Stimulated activated CD8-positive, alpha-beta memory T cell treated with anti-CD3 and anti-CD28 coated beads, Interleukin-7, amount 100 ng/mL, for 48 hours (primary cell): Measurements from ENCODE around the gene CISD3.
"Not testable (repeated sequence)": the region's sequence is repeated elsewhere in the genome, so short reads cannot be mapped to it uniquely, and the experiment has no call there.

Experiments used
- DNase-seq, 2 donors: peaks; one replicate each; pipeline ENCODE4 v3.0.0-alpha.2; 2020; ENCODE audit warnings: low read depth in 1 of 2; ENCODE audit errors: extremely low read depth in 1 of 2

The CISD3 gene

GRCh38 chr17:38707678-38708351 is 22.3 kb upstream of the CISD3 start:
- no peak for DNase-seq

DNA sequence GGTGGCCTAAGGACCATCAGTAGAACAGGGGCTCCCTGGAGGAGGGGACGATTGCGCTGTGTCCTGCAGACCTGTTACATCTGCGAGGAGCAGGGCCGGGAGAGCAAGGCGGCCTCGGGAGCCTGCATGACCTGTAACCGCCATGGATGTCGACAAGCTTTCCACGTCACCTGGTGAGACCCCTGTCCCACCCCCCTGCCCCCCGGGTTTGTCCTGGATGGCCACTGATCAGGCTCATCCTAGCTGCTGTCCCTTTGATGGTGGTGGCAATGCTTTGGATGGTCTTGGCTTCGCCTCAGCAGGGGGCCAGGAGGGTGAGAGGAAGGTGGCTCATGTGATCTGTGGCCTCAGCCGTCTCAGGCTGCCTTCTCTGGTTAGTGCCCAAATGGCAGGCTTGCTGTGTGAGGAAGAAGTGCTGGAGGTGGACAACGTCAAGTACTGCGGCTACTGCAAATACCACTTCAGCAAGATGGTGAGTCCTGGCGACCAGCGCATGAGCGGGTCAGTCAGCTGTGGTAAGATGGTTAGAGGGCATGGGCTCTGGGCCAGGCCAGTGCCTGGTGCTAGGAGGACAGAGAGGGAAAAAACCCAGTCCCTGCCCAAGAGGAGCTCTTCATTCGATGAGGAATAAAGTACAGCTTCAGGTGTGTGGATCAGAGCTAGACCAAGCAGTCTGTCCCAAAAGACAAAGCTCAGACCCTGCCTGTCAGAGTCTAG is 20.9 kb upstream of the CISD3 start:
- DNase-seq: no peak

DNA sequence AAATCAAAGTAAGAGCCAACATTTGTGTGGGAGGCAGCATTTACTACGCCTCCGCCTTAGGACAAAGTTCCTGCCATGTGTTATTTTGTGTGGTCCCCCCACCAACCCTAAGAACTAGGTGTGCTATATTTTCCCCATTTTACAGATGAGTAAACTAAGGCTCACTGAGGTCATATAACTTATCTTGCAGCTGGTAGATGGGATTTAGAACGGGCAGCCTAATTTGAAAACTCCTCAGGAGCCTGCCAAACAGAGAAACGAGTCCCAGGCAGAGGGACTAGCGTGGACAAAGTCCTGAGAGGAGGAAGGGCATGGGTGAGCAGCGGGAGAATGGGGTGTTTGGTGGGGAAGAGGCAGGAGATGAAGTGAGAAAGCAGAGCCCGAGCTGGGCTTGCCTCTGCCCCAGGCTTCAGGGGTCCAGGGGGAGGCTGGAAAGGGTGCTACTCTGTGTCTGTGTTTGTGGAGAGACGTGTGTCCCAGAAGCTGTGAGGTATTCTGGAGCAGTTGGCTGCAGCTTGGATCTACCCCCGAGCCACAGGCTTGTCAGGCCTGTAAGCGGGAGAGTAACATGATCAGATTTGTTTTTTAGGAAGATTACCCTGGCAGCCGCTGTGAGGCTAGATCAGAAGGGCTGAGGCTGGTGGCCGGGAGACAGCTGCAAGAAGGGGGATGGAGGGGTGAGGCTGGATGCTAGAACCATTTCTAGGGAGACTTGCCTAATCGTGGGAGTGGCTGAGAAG is 20.1 kb upstream of the CISD3 start:
- DNase-seq: no peak

DNA sequence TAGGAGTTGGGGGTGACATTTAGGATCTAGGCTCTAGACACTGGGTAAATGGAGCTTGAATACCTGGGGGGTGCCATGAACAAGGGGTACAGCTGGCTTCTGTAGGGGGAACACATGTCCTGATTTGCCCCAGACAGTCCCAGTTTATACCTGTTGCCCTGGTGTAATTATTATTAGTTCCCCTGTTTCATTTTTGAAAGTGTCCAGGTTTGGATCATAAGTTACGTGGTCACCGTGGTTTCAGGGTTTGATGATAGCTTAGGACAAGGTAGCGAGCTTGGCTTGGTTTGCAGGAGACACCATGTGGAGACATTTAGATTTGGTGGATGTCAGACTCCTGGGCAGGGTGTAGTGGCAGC is 19.6 kb upstream of the CISD3 start:
- no peak for DNase-seq

- no peak for DNase-seq
Observed at GRCh38 chr17:38710985-38711384, 19.2 kb upstream of the CISD3 start.

DNA sequence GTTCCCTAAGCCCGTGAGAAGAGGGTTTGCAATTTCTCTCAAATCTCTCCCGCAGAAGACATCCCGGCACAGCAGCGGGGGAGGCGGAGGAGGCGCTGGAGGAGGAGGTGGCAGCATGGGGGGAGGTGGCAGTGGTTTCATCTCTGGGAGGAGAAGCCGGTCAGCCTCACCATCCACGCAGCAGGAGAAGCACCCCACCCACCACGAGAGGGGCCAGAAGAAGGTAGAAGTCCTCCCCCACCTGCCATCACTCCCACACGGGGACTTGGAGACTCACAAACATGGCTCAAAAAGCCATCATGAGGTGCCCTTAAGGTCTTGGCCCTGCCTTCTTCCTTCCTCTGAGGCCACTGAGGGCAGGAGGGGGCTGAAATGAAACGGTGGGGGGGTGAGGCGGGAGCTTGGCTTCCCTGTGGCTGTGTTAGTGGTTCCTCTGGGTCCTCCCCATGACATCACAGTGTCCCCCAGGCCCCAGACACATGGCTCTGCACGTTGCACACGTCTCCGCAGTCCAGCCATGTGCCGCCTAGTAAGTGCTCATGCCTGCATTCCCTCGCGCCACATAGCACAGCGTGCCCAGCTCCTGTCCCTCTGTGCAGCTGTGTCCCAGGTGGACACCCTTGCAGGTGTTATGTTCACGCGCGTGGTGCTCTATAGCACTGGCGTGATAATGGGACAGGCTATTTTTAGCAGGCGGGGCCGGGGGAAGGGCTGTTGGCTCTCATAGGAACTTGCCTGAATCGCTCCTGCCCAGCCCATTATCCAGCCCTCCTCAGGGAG is 18.2 kb upstream of the CISD3 start:
- DNase-seq: no peak

- DNase-seq: no peak
Observed at GRCh38 chr17:38712593-38712992, 17.5 kb upstream of the CISD3 start.

DNA sequence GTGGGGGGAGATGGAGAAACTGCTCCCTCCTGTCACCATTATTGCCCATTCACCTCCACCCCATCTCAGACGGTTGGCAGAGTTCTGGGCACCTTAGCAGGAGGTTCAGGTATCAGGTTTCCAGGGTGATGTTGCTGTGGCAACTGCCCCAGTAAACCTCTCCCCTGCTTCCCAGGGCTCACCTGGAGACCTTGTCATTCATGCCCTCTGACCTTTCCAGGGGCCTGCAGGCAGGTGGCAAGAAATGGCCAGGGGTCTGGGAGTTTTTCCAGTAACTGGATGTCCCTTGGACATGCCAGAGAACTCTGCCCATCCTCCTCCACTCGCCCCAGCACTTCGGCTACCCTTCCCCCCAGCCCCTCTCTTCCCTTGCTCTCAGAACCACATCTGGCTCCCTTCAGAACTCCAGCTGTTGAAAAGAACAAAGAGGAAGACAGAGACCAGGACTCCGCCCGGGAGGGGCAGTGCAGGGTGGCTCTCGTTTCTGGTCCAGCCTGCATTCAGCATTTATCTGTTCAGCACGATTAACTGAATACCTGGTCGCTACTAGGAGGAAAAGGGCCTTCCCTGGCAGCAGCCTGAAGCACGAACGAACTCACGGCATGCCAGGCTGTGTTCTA is 16.6 kb upstream of the CISD3 start:
- no peak for DNase-seq

GRCh38 chr17:38715216-38715943 is 14.8 kb upstream of the CISD3 start:
- DNase-seq: no peak

DNA sequence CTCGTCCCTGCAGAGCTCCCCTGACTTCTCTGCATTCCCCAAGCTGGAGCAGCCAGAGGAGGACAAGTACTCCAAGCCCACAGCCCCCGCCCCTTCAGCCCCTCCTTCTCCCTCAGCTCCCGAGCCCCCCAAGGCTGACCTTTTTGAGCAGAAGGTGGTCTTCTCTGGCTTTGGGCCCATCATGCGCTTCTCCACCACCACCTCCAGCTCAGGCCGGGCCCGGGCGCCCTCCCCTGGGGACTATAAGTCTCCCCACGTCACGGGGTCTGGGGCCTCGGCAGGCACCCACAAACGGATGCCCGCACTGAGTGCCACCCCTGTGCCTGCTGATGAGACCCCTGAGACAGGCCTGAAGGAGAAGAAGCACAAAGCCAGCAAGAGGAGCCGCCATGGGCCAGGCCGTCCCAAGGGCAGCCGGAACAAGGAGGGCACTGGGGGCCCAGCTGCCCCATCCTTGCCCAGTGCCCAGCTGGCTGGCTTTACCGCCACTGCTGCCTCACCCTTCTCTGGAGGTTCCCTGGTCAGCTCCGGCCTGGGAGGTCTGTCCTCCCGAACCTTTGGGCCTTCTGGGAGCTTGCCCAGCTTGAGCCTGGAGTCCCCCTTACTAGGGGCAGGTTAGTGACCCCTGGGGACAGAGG is 13.7 kb upstream of the CISD3 start:
- DNase-seq: no peak

DNA sequence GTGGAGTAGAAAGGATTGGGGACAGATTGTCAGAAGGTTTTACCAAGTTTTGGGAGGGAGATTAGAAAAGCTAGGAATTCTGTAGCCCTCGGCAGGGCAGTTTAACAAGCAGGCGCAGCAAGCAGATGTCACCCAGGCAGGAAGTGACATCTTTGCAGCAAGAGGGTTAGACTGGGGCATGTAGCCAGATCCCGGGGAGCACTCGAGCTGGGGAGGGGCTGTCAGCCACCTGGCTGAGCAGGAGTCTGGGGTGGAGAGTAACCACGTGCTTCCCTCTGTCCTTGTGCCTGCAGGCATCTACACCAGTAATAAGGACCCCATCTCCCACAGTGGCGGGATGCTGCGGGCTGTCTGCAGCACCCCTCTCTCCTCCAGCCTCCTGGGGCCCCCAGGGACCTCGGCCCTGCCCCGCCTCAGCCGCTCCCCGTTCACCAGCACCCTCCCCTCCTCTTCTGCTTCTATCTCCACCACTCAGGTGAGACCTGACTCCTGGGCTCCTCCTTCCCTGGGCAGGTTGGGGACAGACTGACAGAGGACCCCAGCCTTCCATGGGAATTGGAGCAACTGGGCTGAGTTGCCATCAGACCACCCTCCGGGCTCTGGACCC is 12.9 kb upstream of the CISD3 start:
- DNase-seq: no peak

DNA sequence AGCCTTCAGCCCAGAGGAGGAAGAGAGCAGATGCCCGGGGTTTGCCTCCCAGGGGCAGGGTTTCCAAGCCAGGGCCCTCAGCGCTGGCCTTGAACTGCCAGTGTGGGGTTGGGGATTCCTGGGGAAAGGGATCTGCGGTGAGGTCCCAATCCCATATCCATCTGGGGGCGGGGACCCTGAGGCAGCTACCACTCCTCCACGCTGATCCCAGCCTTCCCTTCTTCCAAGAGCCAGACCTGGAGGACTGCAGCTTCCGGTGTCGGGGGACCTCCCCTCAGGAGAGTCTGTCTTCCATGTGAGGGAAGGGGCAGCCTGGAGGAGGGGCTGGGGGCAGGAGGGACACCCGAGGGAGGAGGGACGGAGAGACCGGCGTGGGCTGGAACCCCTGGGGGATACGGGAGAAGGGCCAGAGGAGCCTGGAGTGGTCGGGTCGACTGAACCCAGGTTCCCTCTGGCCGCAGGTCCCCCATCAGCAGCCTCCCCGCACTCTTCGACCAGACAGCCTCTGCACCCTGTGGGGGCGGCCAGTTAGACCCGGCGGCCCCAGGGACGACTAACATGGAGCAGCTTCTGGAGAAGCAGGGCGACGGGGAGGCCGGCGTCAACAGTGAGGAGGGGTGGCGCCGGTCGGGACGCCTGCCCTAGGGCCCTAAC is 10.7 kb upstream of the CISD3 start:
- DNase-seq: no peak

GRCh38 chr17:38719943-38720641 is 10.0 kb upstream of the CISD3 start:
- DNase-seq: no peak

DNA sequence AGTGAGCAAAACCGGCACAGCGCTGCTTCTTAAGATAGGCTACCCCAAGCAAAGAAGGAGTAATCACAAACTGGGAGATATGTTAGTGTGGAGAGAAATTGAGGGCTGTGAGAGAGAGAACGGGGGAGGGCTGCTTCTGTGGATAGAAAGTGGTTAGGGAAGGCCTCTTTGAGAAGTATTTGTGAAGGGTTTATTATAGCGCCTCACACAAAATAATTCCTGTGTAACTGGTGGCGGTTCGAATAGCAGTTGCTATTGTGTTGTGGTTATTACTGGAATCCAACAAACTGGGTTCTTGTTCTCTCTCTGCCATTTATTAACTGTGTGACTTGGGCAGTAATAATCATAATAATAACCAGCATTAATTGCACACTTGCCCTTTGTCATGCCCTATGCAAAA is 9.2 kb upstream of the CISD3 start:
- no peak for DNase-seq

DNA sequence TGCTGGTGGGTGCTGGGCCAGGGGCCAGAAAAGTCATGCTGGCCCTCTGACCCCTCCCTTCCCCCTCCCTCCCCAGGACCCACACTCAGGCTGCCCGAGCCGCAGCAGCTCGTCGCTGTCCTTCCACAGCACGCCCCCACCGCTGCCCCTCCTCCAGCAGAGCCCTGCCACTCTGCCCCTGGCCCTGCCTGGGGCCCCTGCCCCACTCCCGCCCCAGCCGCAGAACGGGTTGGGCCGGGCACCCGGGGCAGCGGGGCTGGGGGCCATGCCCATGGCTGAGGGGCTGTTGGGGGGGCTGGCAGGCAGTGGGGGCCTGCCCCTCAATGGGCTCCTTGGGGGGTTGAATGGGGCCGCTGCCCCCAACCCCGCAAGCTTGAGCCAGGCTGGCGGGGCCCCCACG is 8.3 kb upstream of the CISD3 start:
- no peak for DNase-seq

GRCh38 chr17:38724337-38724988 is 5.7 kb upstream of the CISD3 start:
- DNase-seq: no peak

DNA sequence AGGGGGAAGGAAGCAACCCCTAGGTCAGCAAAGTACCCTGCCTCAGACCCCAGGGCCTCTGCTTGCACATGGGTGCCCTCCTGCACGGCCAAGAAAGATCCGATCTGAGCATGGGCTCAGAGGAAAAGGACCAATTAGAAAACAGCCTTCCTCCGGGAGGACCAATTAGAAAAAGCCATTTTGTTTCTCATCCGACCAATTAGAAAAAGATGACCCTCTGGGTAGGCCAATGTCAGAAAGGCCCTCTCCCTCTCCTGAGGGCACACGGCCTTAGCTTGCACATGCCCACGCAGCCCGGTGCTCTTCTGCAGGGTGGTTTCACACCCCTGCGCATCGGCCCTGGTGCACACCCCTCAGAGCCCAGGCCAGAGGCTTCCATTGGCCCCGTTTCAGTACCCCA is 5.1 kb upstream of the CISD3 start:
- DNase-seq: no peak

GRCh38 chr17:38726145-38726544 is 4.0 kb upstream of the CISD3 start:
- not testable (repeated sequence) for DNase-seq
